HepG2 (cell line): Measurements from ENCODE around the gene PMS1.

Source experiments
- EZH2 ChIP-seq: conservative IDR thresholded peaks from 2 replicates; pipeline ENCODE4 v1.6.1; 2012; ENCODE audit warnings: mild to moderate bottlenecking, low read depth, low read length, moderate library complexity
- RAD21 ChIP-seq: fragments of 450-650 bp; formaldehyde crosslinking; IDR thresholded peaks from 2 replicates; pipeline ENCODE4 v1.5.0; 2020; ENCODE audit warnings: mild to moderate bottlenecking
- ZNF121 ChIP-seq: sonication (generic); formaldehyde crosslinking; IDR thresholded peaks from 2 replicates; pipeline ENCODE4 v1.5.0; 2020; ENCODE audit warnings: mild to moderate bottlenecking, missing genetic modification reagents
- ZNF274 ChIP-seq: sonication (generic); formaldehyde crosslinking; IDR thresholded peaks from 2 replicates; pipeline ENCODE4 v1.5.1; 2020; ENCODE audit warnings: mild to moderate bottlenecking, missing genetic modification reagents
- ZNF816 ChIP-seq: sonication (generic); formaldehyde crosslinking; IDR thresholded peaks from 2 replicates; pipeline ENCODE4 v1.8.0; 2022; ENCODE audit warnings: missing genetic modification reagents, mild to moderate bottlenecking, borderline replicate concordance
- TF ChIP-seq, protein P1 (sequence below): sonication (generic); formaldehyde crosslinking; IDR thresholded peaks from 2 replicates; pipeline ENCODE4 v1.5.0; 2020; ENCODE audit warnings: mild to moderate bottlenecking, missing genetic modification reagents, moderate library complexity
- TF ChIP-seq, protein P2 (sequence below): IDR thresholded peaks from 2 replicates; pipeline ENCODE4 v1.6.1; 2012; ENCODE audit warnings: inconsistent platforms

- TF ChIP-seq ZNF816 (no peak), ZNF274 (CRISPR knock-in tag) (no peak), ZNF121 (no peak), EZH2 (no peak), RAD21 (CRISPR knock-in tag) (0 out of 2 replicates have a peak, but pooled peaks have one; percentile 47)
- TF ChIP-seq, protein P1, sequence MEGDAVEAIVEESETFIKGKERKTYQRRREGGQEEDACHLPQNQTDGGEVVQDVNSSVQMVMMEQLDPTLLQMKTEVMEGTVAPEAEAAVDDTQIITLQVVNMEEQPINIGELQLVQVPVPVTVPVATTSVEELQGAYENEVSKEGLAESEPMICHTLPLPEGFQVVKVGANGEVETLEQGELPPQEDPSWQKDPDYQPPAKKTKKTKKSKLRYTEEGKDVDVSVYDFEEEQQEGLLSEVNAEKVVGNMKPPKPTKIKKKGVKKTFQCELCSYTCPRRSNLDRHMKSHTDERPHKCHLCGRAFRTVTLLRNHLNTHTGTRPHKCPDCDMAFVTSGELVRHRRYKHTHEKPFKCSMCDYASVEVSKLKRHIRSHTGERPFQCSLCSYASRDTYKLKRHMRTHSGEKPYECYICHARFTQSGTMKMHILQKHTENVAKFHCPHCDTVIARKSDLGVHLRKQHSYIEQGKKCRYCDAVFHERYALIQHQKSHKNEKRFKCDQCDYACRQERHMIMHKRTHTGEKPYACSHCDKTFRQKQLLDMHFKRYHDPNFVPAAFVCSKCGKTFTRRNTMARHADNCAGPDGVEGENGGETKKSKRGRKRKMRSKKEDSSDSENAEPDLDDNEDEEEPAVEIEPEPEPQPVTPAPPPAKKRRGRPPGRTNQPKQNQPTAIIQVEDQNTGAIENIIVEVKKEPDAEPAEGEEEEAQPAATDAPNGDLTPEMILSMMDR (CRISPR knock-in tag) = peak; percentile 76
- TF ChIP-seq, protein P2, sequence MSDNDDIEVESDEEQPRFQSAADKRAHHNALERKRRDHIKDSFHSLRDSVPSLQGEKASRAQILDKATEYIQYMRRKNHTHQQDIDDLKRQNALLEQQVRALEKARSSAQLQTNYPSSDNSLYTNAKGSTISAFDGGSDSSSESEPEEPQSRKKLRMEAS = peak; percentile 94
Measured at GRCh38 chr2:189762551-189763298, 21.5 kb upstream of the PMS1 start, which contains the start of gene OSGEPL1.
